H9 (cell line): ENCODE data around the gene TTC33. TPM values are rescaled to one million over a fixed set of nuclear protein-coding genes. Genes with fewer than 3 reads are reported as not detected.

ENCODE experiments used
- DNase-seq: peaks from one replicate; pipeline ENCODE4 v3.0.0-alpha.2; 2017
- H2AFZ ChIP-seq: one replicate; pipeline ENCODE4 v1.6.1; 2013; ENCODE audit warnings: mild to moderate bottlenecking, low read length, control low read depth, moderate library complexity
- H2AK5ac ChIP-seq: 2 replicates; pipeline ENCODE4 v1.6.1; 2013; ENCODE audit warnings: low read length, control low read depth, mixed read lengths; ENCODE audit not compliant: insufficient read length
- H2BK120ac ChIP-seq: one replicate; pipeline ENCODE4 v1.6.1; 2013; ENCODE audit warnings: low read depth, mild to moderate bottlenecking, low read length, control low read depth, inconsistent platforms; ENCODE audit not compliant: poor library complexity, severe bottlenecking
- H2BK12ac ChIP-seq: 2 replicates; pipeline ENCODE4 v1.6.1; 2013; ENCODE audit warnings: low read length, control low read depth, mixed read lengths, low read depth; ENCODE audit not compliant: insufficient read length
- H2BK15ac ChIP-seq: 2 replicates; pipeline ENCODE4 v1.6.1; 2013; ENCODE audit warnings: low read depth, low read length, control low read depth
- H2BK20ac ChIP-seq: one replicate; pipeline ENCODE4 v1.6.1; 2013; ENCODE audit warnings: low read depth, mild to moderate bottlenecking, low read length, control low read depth, inconsistent platforms; ENCODE audit not compliant: poor library complexity, severe bottlenecking
- H2BK5ac ChIP-seq: 2 replicates; pipeline ENCODE4 v1.6.1; 2013; ENCODE audit warnings: low read length, control low read depth, mixed read lengths; ENCODE audit not compliant: insufficient read length
- H3K14ac ChIP-seq: 2 replicates; pipeline ENCODE4 v1.6.1; 2013; ENCODE audit warnings: low read length, control low read depth; ENCODE audit not compliant: insufficient read depth
- H3K18ac ChIP-seq: 2 replicates; pipeline ENCODE4 v1.6.1; 2013; ENCODE audit warnings: low read depth, mild to moderate bottlenecking, mixed read lengths, low read length, control low read depth; ENCODE audit not compliant: insufficient read length
- H3K23ac ChIP-seq: 2 replicates; pipeline ENCODE4 v1.6.1; 2013; ENCODE audit warnings: low read length, control low read depth, mixed read lengths, low read depth; ENCODE audit not compliant: insufficient read length
- H3K23me2 ChIP-seq: 2 replicates; pipeline ENCODE4 v1.6.1; 2013; ENCODE audit warnings: low read depth, mild to moderate bottlenecking, mixed read lengths, low read length, control low read depth; ENCODE audit not compliant: insufficient read length, poor library complexity, severe bottlenecking
- H3K27ac ChIP-seq: 2 replicates; pipeline ENCODE4 v1.5.1; 2013; ENCODE audit warnings: low read length, control low read depth, mixed read lengths, low read depth; ENCODE audit not compliant: insufficient read length
- H3K27me3 ChIP-seq: 2 replicates; pipeline ENCODE4 v1.6.1; 2013; ENCODE audit warnings: low read length, control low read depth, inconsistent platforms; ENCODE audit not compliant: insufficient read depth
- H3K4ac ChIP-seq: 2 replicates; pipeline ENCODE4 v1.6.1; 2013; ENCODE audit warnings: low read depth, mild to moderate bottlenecking, control low read depth, inconsistent platforms, low read length, moderate library complexity
- H3K4me1 ChIP-seq: 2 replicates; pipeline ENCODE4 v1.6.1; 2013; ENCODE audit warnings: low read length, control low read depth, inconsistent platforms; ENCODE audit not compliant: insufficient read depth
- H3K4me2 ChIP-seq: 2 replicates; pipeline ENCODE4 v1.6.1; 2013; ENCODE audit warnings: low read length, control low read depth, mixed read lengths; ENCODE audit not compliant: insufficient read length, insufficient read depth
- H3K56ac ChIP-seq: 2 replicates; pipeline ENCODE4 v1.6.1; 2013; ENCODE audit warnings: low read depth, mild to moderate bottlenecking, mixed read lengths, low read length, control low read depth; ENCODE audit not compliant: insufficient read length
- H3K79me1 ChIP-seq: 2 replicates; pipeline ENCODE4 v1.6.1; 2013; ENCODE audit warnings: low read depth, mild to moderate bottlenecking, moderate library complexity, low read length, control low read depth, inconsistent platforms; ENCODE audit not compliant: insufficient read depth, poor library complexity, severe bottlenecking
- H3K79me2 ChIP-seq: 2 replicates; pipeline ENCODE4 v1.6.1; 2013; ENCODE audit warnings: low read length, control low read depth, inconsistent platforms; ENCODE audit not compliant: insufficient read depth
- H3K9ac ChIP-seq: 2 replicates; pipeline ENCODE4 v1.6.1; 2013; ENCODE audit warnings: low read length, control low read depth, mixed read lengths; ENCODE audit not compliant: insufficient read length; ENCODE audit errors: extremely low read depth
- H3K9me3 ChIP-seq: one replicate; pipeline ENCODE4 v1.6.1; 2013; ENCODE audit warnings: low read depth, low read length, inconsistent platforms; ENCODE audit not compliant: control insufficient read depth
- H3T11ph ChIP-seq: one replicate; pipeline ENCODE4 v1.6.1; 2013; ENCODE audit warnings: mild to moderate bottlenecking, low read length, control low read depth, inconsistent platforms
- H4K20me1 ChIP-seq: one replicate; pipeline ENCODE4 v1.6.1; 2013; ENCODE audit not compliant: control insufficient read depth, insufficient read length, insufficient read depth
- H4K5ac ChIP-seq: 2 replicates; pipeline ENCODE4 v1.6.1; 2013; ENCODE audit warnings: low read depth, mild to moderate bottlenecking, mixed read lengths, low read length, control low read depth; ENCODE audit not compliant: insufficient read length
- H4K8ac ChIP-seq: replicated peaks from 2 replicates; pipeline ENCODE4 v1.6.1; 2013; ENCODE audit warnings: low read length, control low read depth, mixed read lengths, low read depth; ENCODE audit not compliant: insufficient read length
- H4K91ac ChIP-seq: 2 replicates; pipeline ENCODE4 v1.6.1; 2013; ENCODE audit warnings: low read depth, mild to moderate bottlenecking, moderate library complexity, mixed read lengths, low read length, control low read depth; ENCODE audit not compliant: insufficient read length
- H3K27ac Mint-ChIP-seq, 3 experiments: 2 replicates in 2 of 3; 3 replicates in 1 of 3; pipeline ENCODE4 v1.8.0; 2020 to 2021; ENCODE audit warnings: mixed read lengths in 3 of 3, mild to moderate bottlenecking in 1 of 3, moderate library complexity in 1 of 3
- H3K27me3 Mint-ChIP-seq: 2 replicates; pipeline ENCODE4 v1.8.0; 2021; ENCODE audit warnings: low read depth, mild to moderate bottlenecking, moderate library complexity, mixed read lengths
- H3K36me3 Mint-ChIP-seq, 3 experiments: 2 replicates in 2 of 3; 3 replicates in 1 of 3; pipeline ENCODE4 v1.8.0; 2020 to 2021; ENCODE audit warnings: low read depth in 3 of 3, mixed read lengths in 3 of 3; ENCODE audit not compliant: insufficient read depth in 1 of 3
- H3K4me1 Mint-ChIP-seq, 2 experiments: 2 replicates each; pipeline ENCODE4 v1.8.0; 2020; ENCODE audit warnings: mixed read lengths in 2 of 2
- H3K4me3 Mint-ChIP-seq, 2 experiments: 2 replicates in 1 of 2; 3 replicates in 1 of 2; pipeline ENCODE4 v1.8.0; 2020 to 2021; ENCODE audit warnings: mild to moderate bottlenecking in 2 of 2, mixed read lengths in 2 of 2, moderate library complexity in 1 of 2
- H3K9me3 Mint-ChIP-seq, 2 experiments: 2 replicates in 1 of 2; 3 replicates in 1 of 2; pipeline ENCODE4 v1.8.0; 2020; ENCODE audit warnings: mild to moderate bottlenecking in 2 of 2, mixed read lengths in 2 of 2, moderate library complexity in 1 of 2
- CTCF ChIP-seq: fragments of 200-600 bp; sonication (generic); conservative IDR thresholded peaks from 3 replicates; pipeline ENCODE4 v1.8.0; 2021; ENCODE audit warnings: antibody characterized with exemption, mild to moderate bottlenecking
- WGBS: extraction: QIAGEN DNeasy Blood & Tissue Kit; methylation state at CpG from one replicate; pipeline ENCODE4 v1.1.7; 2013; ENCODE audit warnings: missing lambda C conversion rate, low lambda C conversion rate, mixed read lengths; ENCODE audit not compliant: insufficient read length; ENCODE audit errors: extremely low coverage; 5-methylcytosine and 5-hydroxymethylcytosine counted together
- total RNA-seq: library from RNA; stranded (reverse); gene quantifications from 2 replicates; pipeline ENCODE4 v1.2.1, GENCODE V29; 2021

TTC33 gene
- total RNA-seq, 1 experiment from 2014 or later: 7.3 TPM

GRCh38 chr5:40775846-40776657, 20.3 kb upstream of the TTC33 start:
- H3K9ac ChIP-seq: no peak overlapping the region
- H4K8ac ChIP-seq: no peak overlapping the region
- H2BK120ac ChIP-seq: no peak overlapping the region
- no peaks in the 10 kb centered on the region for H3K9me3 Mint-ChIP-seq
- H3K27me3 ChIP-seq: no peaks in the 10 kb centered on the region
- H3K27me3 Mint-ChIP-seq: no peaks in the 10 kb centered on the region
- no peak overlapping the region for H2BK5ac ChIP-seq
- H3K27ac ChIP-seq: no peak overlapping the region
- WGBS: no CpG with 5 or more reads among the region's 6 CpGs
- H3K23me2 ChIP-seq: no peaks in the 10 kb centered on the region
- no peaks in the 10 kb centered on the region for H3K9me3 ChIP-seq
- no peak for TF ChIP-seq CTCF
- peaks cover 7% of the 10 kb centered on the region; the same call in 1 of the 2 replicates for H3K79me2 ChIP-seq
- H3K4me1 Mint-ChIP-seq: no peaks in the 10 kb centered on the region
- H4K5ac ChIP-seq: no peak overlapping the region
- peaks cover 9 to 37% (median 25%) of the 10 kb centered on the region in 3 experiments; a peak in 6 of 7 replicates for H3K36me3 Mint-ChIP-seq
- H4K91ac ChIP-seq: no peak overlapping the region
- H3K23ac ChIP-seq: no peak overlapping the region
- no peak overlapping the region for H3T11ph ChIP-seq
- H2AFZ ChIP-seq: no peak overlapping the region
- no peak overlapping the region for H3K4me2 ChIP-seq
- no peak overlapping the region for H3K18ac ChIP-seq
- H3K14ac ChIP-seq: no peak overlapping the region
- DNase-seq: no peak
- H4K20me1 ChIP-seq: no peaks in the 10 kb centered on the region
- H3K56ac ChIP-seq: no peak overlapping the region
- H3K79me1 ChIP-seq: no peaks in the 10 kb centered on the region
- H2BK12ac ChIP-seq: no peak overlapping the region
- H3K4me1 ChIP-seq: no peaks in the 10 kb centered on the region
- no peak overlapping the region for H2AK5ac ChIP-seq
- no peak overlapping the region for H3K4me3 Mint-ChIP-seq
- no peak overlapping the region for H2BK15ac ChIP-seq
- no peak overlapping the region for H3K4ac ChIP-seq
- no peak overlapping the region for H2BK20ac ChIP-seq
- H3K27ac Mint-ChIP-seq: peak overlapping the region in 1 of 3 experiments; percentile 9; a peak in 1 of 7 replicates
